Fibroblast of pulmonary artery (primary cell): Measurements from ENCODE around the gene BLM.

Experiments used
- DNase-seq: peaks from one replicate; pipeline ENCODE4 v3.0.0-alpha.2; 2010; ENCODE audit warnings: low read depth
- H3K4me3 ChIP-seq: replicated peaks from 2 replicates; pipeline ENCODE4 v1.5.1; 2011; ENCODE audit warnings: low read depth, mild to moderate bottlenecking, control low read depth, low read length, moderate library complexity
- CTCF ChIP-seq: IDR thresholded peaks from 2 replicates; pipeline ENCODE4 v1.5.1; 2011; ENCODE audit warnings: mild to moderate bottlenecking, control low read depth, low read length, inconsistent platforms; ENCODE audit errors: missing control alignments

Gene BLM

GRCh38 chr15:90694987-90695386 is 22.2 kb upstream of the BLM start:
- DNase-seq: peak; percentile 14
- no peak overlapping the region for H3K4me3 ChIP-seq
- no peak for TF ChIP-seq CTCF

GRCh38 chr15:90697175-90697574 is 20.0 kb upstream of the BLM start:
- no peak overlapping the region for H3K4me3 ChIP-seq
- no peak for TF ChIP-seq CTCF
- DNase-seq: no peak

GRCh38 chr15:90698629-90699028 is 18.5 kb upstream of the BLM start:
- no peak for TF ChIP-seq CTCF
- H3K4me3 ChIP-seq: no peak overlapping the region
- no peak for DNase-seq

- no peak for DNase-seq
- TF ChIP-seq CTCF: no peak
These were observed 16.1 kb upstream of the BLM start for GRCh38 chr15:90701048-90701447.

GRCh38 chr15:90701880-90702630 is 15.1 kb upstream of the BLM start:
- TF ChIP-seq CTCF: no peak
- no peak overlapping the region for H3K4me3 ChIP-seq
- DNase-seq: peak; percentile 35

More at GRCh38 chr15:90701048-90701447, 16.1 kb upstream of the BLM start:
- H3K4me3 ChIP-seq: no peak overlapping the region

GRCh38 chr15:90703455-90703854 is 13.7 kb upstream of the BLM start:
- no peak for TF ChIP-seq CTCF
- DNase-seq: no peak
- no peak overlapping the region for H3K4me3 ChIP-seq

- no peak for TF ChIP-seq CTCF
- H3K4me3 ChIP-seq: no peak overlapping the region
- no peak for DNase-seq
These were observed 11.9 kb upstream of the BLM start for GRCh38 chr15:90705212-90705611.
